Right lobe of liver (tissue), 6 donors: ENCODE data around the gene RSU1. TPM values are rescaled to one million over a fixed set of nuclear protein-coding genes. Genes with fewer than 3 reads are reported as not detected.

Source experiments
- ATAC-seq, 4 donors: fragments of 200-7000 bp; cut with Tn5 transposase; one replicate each; pipeline ENCODE4 v1.9.1; 2020; ENCODE audit warnings: mild to moderate bottlenecking in 4 of 4, moderate library complexity in 4 of 4
- DNase-seq, 3 donors: peaks; one replicate each; pipeline ENCODE4 v3.0.0-alpha.2; 2020
- H3K27ac ChIP-seq, 3 donors: fragments of 200-600 bp; one replicate each; pipeline ENCODE4 v1.8.0; 2022
- H3K27me3 ChIP-seq, 2 donors: fragments of 200-600 bp; one replicate each; pipeline ENCODE4 v1.8.0; 2022
- H3K36me3 ChIP-seq, 4 donors: fragments of 200-600 bp; sonication (generic) in 1 of 4; one replicate each; pipeline versions ENCODE4 v1.5.1 to v1.8.0; 2017 to 2022; ENCODE audit warnings: control low read depth in 1 of 4
- H3K4me1 ChIP-seq, 4 donors: fragments of 200-600 bp; sonication (generic) in 1 of 4; one replicate each; pipeline versions ENCODE4 v1.5.1 to v1.8.0; 2017 to 2022; ENCODE audit warnings: control low read depth in 1 of 4
- H3K4me3 ChIP-seq, 3 donors: fragments of 200-600 bp; one replicate each; pipeline ENCODE4 v1.8.0; 2022
- H3K9me3 ChIP-seq, 4 donors: fragments of 200-600 bp; sonication (generic) in 1 of 4; one replicate each; pipeline versions ENCODE4 v1.5.1 to v1.8.0; 2017 to 2022; ENCODE audit warnings: control low read depth in 1 of 4
- CTCF ChIP-seq, 4 donors: fragments of 200-600 bp in 3 of 4; fragments of 450-650 bp in 1 of 4; IDR thresholded peaks; one replicate each; pipeline versions ENCODE4 v1.5.1 to v1.8.0; 2016 to 2022; ENCODE audit warnings: antibody characterized with exemption in 4 of 4, mild to moderate bottlenecking in 2 of 4
- POLR2A ChIP-seq: fragments of 450-650 bp; IDR thresholded peaks from one replicate; pipeline ENCODE4 v1.6.1; 2017; ENCODE audit warnings: antibody characterized with exemption, mild to moderate bottlenecking
- WGBS: methylation state at CpG from one replicate; pipeline ENCODE4 v1.1.6; 2018; ENCODE audit warnings: low coverage, low lambda C conversion rate; ENCODE audit not compliant: insufficient coverage; ENCODE audit errors: missing lambda C conversion rate; 5-methylcytosine and 5-hydroxymethylcytosine counted together
- intact Hi-C, 2 donors: fragments of 100-400 bp; cut with DNase I; formaldehyde crosslinking; loops; one replicate each; pipeline versions ENCODE4 v1.11.2 to v1.14.1; 2022
- total RNA-seq, 6 experiments: library from RNA; depleted of rRNA in 2 of 6; stranded (reverse); fragments of >200 nt in 2 of 6; fragmentation: NEBNext Ultra II Directional in 3 of 6; extraction: Animal tissue kit (Norgen Biotek cat#: 25700) in 3 of 6; gene quantifications; one replicate each; pipeline versions ENCODE4 v1.1.0 to v1.2.4, GENCODE V29; 2016 to 2023
- donor health status: DM: no; HTN: yes; CAD: no.
- donor health status: DM: no; HTN: no; CAD: no.
- donor health status: DM: no; HTN: no; CAD: no.
- donor health status: DM: no; HTN: yes; CAD: no.
- donor health status: DM: no; HTN: yes; CAD: no.

The RSU1 gene
- total RNA-seq, 6 experiments from 2014 or later = 24.1 to 44.5 (median 28.4) TPM

DNA sequence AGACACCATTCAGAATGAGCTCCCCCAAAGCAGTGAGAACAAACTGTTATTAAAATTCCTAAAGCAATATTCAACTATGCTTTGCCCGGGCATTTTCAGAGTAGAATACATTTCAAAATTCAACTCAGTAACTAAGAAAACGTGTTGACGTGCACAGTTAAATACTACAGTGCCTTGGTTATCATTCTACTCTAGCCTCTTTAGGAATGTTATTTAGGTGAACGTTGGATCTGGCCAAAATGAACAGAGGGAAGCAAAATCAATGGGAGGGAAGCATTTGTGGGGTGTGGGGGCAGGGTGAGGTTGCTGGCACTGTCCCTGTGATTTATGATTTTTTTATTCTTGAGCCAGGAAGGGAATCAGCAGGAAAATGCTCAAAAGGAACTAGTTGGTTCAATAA, 27.5 kb downstream of the RSU1 start:
- no peaks in the 10 kb centered on the region for H3K9me3 ChIP-seq
- H3K27ac ChIP-seq = no peak overlapping the region
- no peaks in the 10 kb centered on the region for H3K4me1 ChIP-seq
- WGBS = 90% methylated on average over 4 of the region's 4 CpGs
- no peak for TF ChIP-seq CTCF (IDR thresholded peaks at IDR 0.05)
- no peak for TF ChIP-seq POLR2A
- ATAC-seq = no peak
- no peak for DNase-seq
- no peak overlapping the region for H3K4me3 ChIP-seq
- H3K36me3 ChIP-seq = no peaks in the 10 kb centered on the region
- intact Hi-C loops = no loop called here
- H3K27me3 ChIP-seq = no peaks in the 10 kb centered on the region

DNA sequence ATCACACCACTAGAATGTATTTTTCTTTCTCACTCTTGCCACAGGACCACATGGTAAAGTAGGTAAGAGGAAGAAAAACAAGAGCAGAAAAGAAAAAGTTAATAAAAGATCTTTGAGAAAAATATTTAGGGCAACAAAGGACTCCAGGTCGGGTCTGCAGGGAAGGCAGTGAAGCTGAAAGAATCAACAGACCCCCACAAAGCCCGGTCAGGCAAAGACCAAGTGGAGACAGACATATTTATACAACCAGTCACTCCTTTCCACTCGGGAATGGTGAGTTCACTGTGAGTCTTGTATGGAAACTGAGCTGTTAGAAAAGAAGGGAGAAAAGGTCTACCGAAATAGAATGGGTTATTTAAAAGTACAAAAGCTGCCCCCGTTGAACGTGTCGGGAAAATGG, 28.0 kb downstream of the RSU1 start:
- Histone ChIP-seq H3K27me3 (no peaks in the 10 kb centered on the region), H3K36me3 (no peaks in the 10 kb centered on the region), H3K4me3 (no peak overlapping the region), H3K9me3 (no peaks in the 10 kb centered on the region), H3K27ac (no peak overlapping the region), H3K4me1 (no peaks in the 10 kb centered on the region)
- intact Hi-C loops = no loop called here
- 81% methylated on average over 7 of the region's 7 CpGs for WGBS
- DNase-seq = no peak
- TF ChIP-seq CTCF (IDR thresholded peaks at IDR 0.05) (no peak), POLR2A (no peak)
- no peak for ATAC-seq

DNA sequence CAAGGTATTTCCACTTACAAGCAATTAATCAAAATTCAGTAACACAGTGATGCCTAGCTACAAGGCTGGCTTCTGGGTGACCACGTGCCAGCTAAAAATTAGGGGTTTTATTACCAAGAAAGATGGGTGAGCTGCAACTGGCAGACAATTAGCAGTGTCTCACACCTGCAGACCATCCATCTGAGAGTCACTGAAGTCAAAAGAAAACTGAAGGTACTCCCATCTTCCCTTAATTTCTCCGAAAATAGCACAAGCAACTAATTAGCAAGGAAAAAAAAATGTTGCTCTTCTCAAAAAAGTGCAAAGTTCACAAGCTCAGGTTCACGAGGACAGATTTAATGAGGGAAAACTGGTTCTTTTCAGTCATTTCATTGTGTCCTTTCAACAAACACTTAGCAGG, 28.4 kb downstream of the RSU1 start:
- no peaks in the 10 kb centered on the region for H3K36me3 ChIP-seq
- H3K4me1 ChIP-seq = no peaks in the 10 kb centered on the region
- intact Hi-C loops = no loop called here
- no peaks in the 10 kb centered on the region for H3K9me3 ChIP-seq
- TF ChIP-seq POLR2A (no peak), CTCF (IDR thresholded peaks at IDR 0.05) (no peak)
- H3K27me3 ChIP-seq = no peaks in the 10 kb centered on the region
- H3K4me3 ChIP-seq = no peak overlapping the region
- ATAC-seq (no peak), DNase-seq (no peak)
- no peak overlapping the region for H3K27ac ChIP-seq
- WGBS = 76% methylated on average over 3 of the region's 3 CpGs

GRCh38 chr10:16788125-16788524, 29.1 kb downstream of the RSU1 start:
- no peak for ATAC-seq
- TF ChIP-seq CTCF (IDR thresholded peaks at IDR 0.05) (no peak), POLR2A (no peak)
- Histone ChIP-seq H3K36me3 (no peaks in the 10 kb centered on the region), H3K27ac (no peak overlapping the region), H3K27me3 (no peaks in the 10 kb centered on the region), H3K4me3 (no peak overlapping the region), H3K9me3 (no peaks in the 10 kb centered on the region), H3K4me1 (no peaks in the 10 kb centered on the region)
- 76% methylated on average over 3 of the region's 6 CpGs for WGBS
- intact Hi-C loops = no loop called here
- no peak for DNase-seq

GRCh38 chr10:16787361-16787791, 29.8 kb downstream of the RSU1 start:
- Histone ChIP-seq H3K36me3 (no peaks in the 10 kb centered on the region), H3K27ac (no peak overlapping the region), H3K4me3 (no peak overlapping the region), H3K4me1 (no peaks in the 10 kb centered on the region), H3K9me3 (no peaks in the 10 kb centered on the region), H3K27me3 (no peaks in the 10 kb centered on the region)
- WGBS = 90% methylated on average over 9 of the region's 12 CpGs
- intact Hi-C loops = no loop called here
- TF ChIP-seq CTCF (IDR thresholded peaks at IDR 0.05) = no peak
- TF ChIP-seq POLR2A = no peak
- no peak for ATAC-seq
- no peak for DNase-seq
